GM21390 (cell line): ENCODE measurements around the gene KDM6A.
"Not testable (repeated sequence)": the region's sequence is repeated elsewhere in the genome, so short reads cannot be mapped to it uniquely, and the experiment has no call there.

Experiments used
- ATAC-seq: cut with Tn5 transposase; IDR thresholded peaks from one replicate; pipeline ENCODE4 v1.9.1; 2021; ENCODE audit not compliant: unreplicated experiment

The KDM6A gene

GRCh38 chrX:44999872-45000271, 126.9 kb downstream of the KDM6A start:
- ATAC-seq, result not testable (repeated sequence)

- no peak for ATAC-seq
Observed at GRCh38 chrX:45001048-45001447, 128.1 kb downstream of the KDM6A start.

GRCh38 chrX:45003085-45003484, 130.1 kb downstream of the KDM6A start:
- ATAC-seq, result no peak

GRCh38 chrX:45006002-45006800, 133.2 kb downstream of the KDM6A start:
- ATAC-seq, result no peak

- peak; percentile 60 for ATAC-seq
Observed at GRCh38 chrX:45007598-45007997, 134.6 kb downstream of the KDM6A start.

- ATAC-seq, result no peak
Observed at GRCh38 chrX:45009371-45010000, 136.5 kb downstream of the KDM6A start.

GRCh38 chrX:45011131-45011530, 138.1 kb downstream of the KDM6A start:
- no peak for ATAC-seq

GRCh38 chrX:45011597-45011996, 138.6 kb downstream of the KDM6A start:
- no peak for ATAC-seq

- no peak for ATAC-seq
Observed at GRCh38 chrX:45017946-45018345, 145.0 kb downstream of the KDM6A start.

GRCh38 chrX:45022150-45022549, 149.2 kb downstream of the KDM6A start:
- no peak for ATAC-seq

GRCh38 chrX:45024501-45024900, 151.5 kb downstream of the KDM6A start:
- ATAC-seq, result no peak

- ATAC-seq, result no peak
Observed at GRCh38 chrX:45026036-45026435, 153.0 kb downstream of the KDM6A start.

GRCh38 chrX:45031830-45032378, 158.9 kb downstream of the KDM6A start:
- no peak for ATAC-seq

GRCh38 chrX:45035071-45035470, 162.1 kb downstream of the KDM6A start:
- no peak for ATAC-seq

GRCh38 chrX:45036161-45036560, 163.2 kb downstream of the KDM6A start:
- ATAC-seq, result no peak

GRCh38 chrX:45040137-45040536, 167.1 kb downstream of the KDM6A start:
- not testable (repeated sequence) for ATAC-seq

- ATAC-seq, result no peak
Observed at GRCh38 chrX:45046417-45046816, 173.4 kb downstream of the KDM6A start.

- no peak for ATAC-seq
Observed at GRCh38 chrX:45050558-45050957, 177.6 kb downstream of the KDM6A start.

GRCh38 chrX:45056428-45057145, 183.6 kb downstream of the KDM6A start:
- ATAC-seq, result no peak

GRCh38 chrX:45059906-45060305, 186.9 kb downstream of the KDM6A start:
- ATAC-seq, result not testable (repeated sequence)

GRCh38 chrX:45063319-45064095, 190.5 kb downstream of the KDM6A start:
- ATAC-seq, result no peak
